Endothelial cell of umbilical vein (primary cell): ENCODE data around the gene GAS2L2. TPM values are rescaled to one million over a fixed set of nuclear protein-coding genes. Genes with fewer than 3 reads are reported as not detected.

ENCODE experiments used
- BruUV-seq: library from RNA; stranded (reverse); fragments of 400-500 nt; replicated peaks from 2 replicates; lab custom pipeline; 2021; lab: Mats Ljungman, UMichigan
- CTCF ChIA-PET: fragments of 300-600, 350-600 bp; sonication (Branson Sonifier 250); formaldehyde crosslinking; loops from one replicate; lab custom pipeline; 2021; ENCODE audit warnings: antibody characterized with exemption, inconsistent platforms; lab: Charles Lee
- POLR2A ChIA-PET: fragments of 300-600, 350-600 bp; sonication (Branson Sonifier 250); formaldehyde crosslinking; loops from one replicate; lab custom pipeline; 2021; ENCODE audit warnings: antibody characterized with exemption, inconsistent platforms; lab: Charles Lee
- DNase-seq: peaks from one replicate; pipeline ENCODE4 v3.0.0-alpha.2; 2011; ENCODE audit warnings: low read depth, low spot score
- FAIRE-seq: peaks from 2 replicates; lab custom pipeline; 2011; peaks lifted over from hg19 to GRCh38; lab: Jason Lieb, UNC
- H2AFZ ChIP-seq: 2 replicates; pipeline ENCODE4 v1.6.0; 2012; ENCODE audit warnings: low read depth, low read length, control low read depth, inconsistent platforms
- H3K27ac ChIP-seq: 2 replicates; pipeline ENCODE4 v1.5.1; 2011; ENCODE audit warnings: low read depth, mild to moderate bottlenecking, control low read depth, low read length, moderate library complexity; ENCODE audit not compliant: insufficient read depth
- H3K27me3 ChIP-seq, 2 experiments: 2 replicates each; pipeline versions ENCODE4 v1.6.0 to v1.6.1; 2011; ENCODE audit warnings: low read length in 2 of 2, mixed read lengths in 1 of 2; ENCODE audit not compliant: control insufficient read depth in 2 of 2, insufficient read depth in 2 of 2
- H3K36me3 ChIP-seq, 2 experiments: 2 replicates in 1 of 2; 3 replicates in 1 of 2; pipeline ENCODE4 v1.5.1; 2011; ENCODE audit warnings: low read length in 2 of 2, mild to moderate bottlenecking in 1 of 2, moderate library complexity in 1 of 2; ENCODE audit not compliant: control insufficient read depth in 2 of 2, insufficient read depth in 2 of 2; ENCODE audit errors: extremely low read depth in 1 of 2
- H3K4me1 ChIP-seq: 3 replicates; pipeline ENCODE4 v1.5.1; 2011; ENCODE audit warnings: mild to moderate bottlenecking, low read length; ENCODE audit not compliant: control insufficient read depth, insufficient read depth; ENCODE audit errors: extremely low read depth
- H3K4me2 ChIP-seq: 2 replicates; pipeline ENCODE4 v1.6.1; 2011; ENCODE audit warnings: low read length, control low read depth, mixed read lengths; ENCODE audit not compliant: insufficient read depth
- H3K4me3 ChIP-seq, 3 experiments: fragments of 200-600 bp in 1 of 3; sonication (generic), shearing (Covaris generic) in 1 of 3; replicated peaks in 1 of 3; 2 replicates each; pipeline ENCODE4 v1.5.1; 2011 to 2016; ENCODE audit warnings: control low read depth in 3 of 3, low read length in 3 of 3, mild to moderate bottlenecking in 2 of 3, inconsistent platforms in 1 of 3, low read depth in 1 of 3, moderate library complexity in 1 of 3; ENCODE audit not compliant: insufficient read depth in 1 of 3
- H3K79me2 ChIP-seq: 2 replicates; pipeline ENCODE4 v1.6.0; 2012; ENCODE audit warnings: low read length, inconsistent platforms; ENCODE audit not compliant: control insufficient read depth, insufficient read depth
- H3K9ac ChIP-seq: replicated peaks from 2 replicates; pipeline ENCODE3; 2011; ENCODE audit warnings: low read length, control low read depth; ENCODE audit not compliant: insufficient read depth; ENCODE audit errors: extremely low read depth
- H3K9me1 ChIP-seq: replicated peaks from 3 replicates; pipeline ENCODE4 v1.6.0; 2011; ENCODE audit warnings: mild to moderate bottlenecking, low read length; ENCODE audit not compliant: control insufficient read depth, insufficient read depth; ENCODE audit errors: extremely low read depth
- H3K9me3 ChIP-seq: replicated peaks from 2 replicates; pipeline ENCODE4 v1.5.1; 2012; ENCODE audit warnings: low read length, inconsistent platforms; ENCODE audit not compliant: control insufficient read depth, insufficient read depth
- H4K20me1 ChIP-seq: replicated peaks from 2 replicates; pipeline ENCODE3; 2011; ENCODE audit warnings: mild to moderate bottlenecking, low read length; ENCODE audit not compliant: control insufficient read depth, insufficient read depth; ENCODE audit errors: extremely low read depth
- CTCF ChIP-seq, 2 donors: IDR thresholded peaks; 1 replicate in 1 of 2; 2 replicates in 1 of 2; pipeline ENCODE4 v1.5.1; 2011; ENCODE audit warnings: low read length in 2 of 2, mild to moderate bottlenecking in 2 of 2, moderate library complexity in 2 of 2, control low read depth in 1 of 2, inconsistent platforms in 1 of 2, low read depth in 1 of 2; ENCODE audit not compliant: insufficient read depth in 1 of 2; ENCODE audit errors: extremely low read depth in 1 of 2
- FOS ChIP-seq: IDR thresholded peaks from 2 replicates; pipeline ENCODE4 v1.6.1; 2011; ENCODE audit warnings: mild to moderate bottlenecking, low read length, moderate library complexity, borderline replicate concordance; ENCODE audit not compliant: insufficient read depth
- GATA2 ChIP-seq: IDR thresholded peaks from 2 replicates; pipeline ENCODE4 v1.7.0; 2011; ENCODE audit warnings: low read depth, mild to moderate bottlenecking, moderate library complexity, mixed read lengths, low read length; ENCODE audit not compliant: insufficient read length, insufficient read depth
- JUN ChIP-seq: IDR thresholded peaks from 2 replicates; pipeline ENCODE4 v1.6.1; 2011; ENCODE audit warnings: borderline replicate concordance, low read depth; ENCODE audit not compliant: insufficient read length, insufficient read depth
- MAX ChIP-seq: IDR thresholded peaks from 2 replicates; pipeline ENCODE4 v1.6.1; 2011; ENCODE audit not compliant: insufficient read depth, insufficient read length
- dilution Hi-C: fragments of 300-500 bp; cut with MboI; formaldehyde crosslinking; loops from one replicate; pipeline ENCODE4 v1.15.0; 2019; ENCODE audit warnings: low sequenced_read_pairs; ENCODE audit not compliant: extremely low pct_ligation_motif_present
- intact Hi-C: fragments of 100-400 bp; cut with micrococcal nuclease; formaldehyde crosslinking; loops from one replicate; pipeline ENCODE4 v1.10.0; 2022
- polyA plus RNA-seq, 4 experiments: library from polyadenylated mRNA; depleted of rRNA in 3 of 4; stranded (reverse) in 3 of 4; unstranded in 1 of 4; fragments of >200 nt; gene quantifications; 2 replicates each; pipeline versions ENCODE4 v1.2.1 to v1.2.3, GENCODE V29; 2011 to 2012; ENCODE audit warnings: missing spikeins in 1 of 4
- total RNA-seq: library from RNA; stranded (reverse); gene quantifications from 2 replicates; pipeline ENCODE4 v1.2.3, GENCODE V29; 2021

Gene GAS2L2
- total and polyA plus RNA-seq, 2 donors (not counting 3 experiments of a cell fraction or from before 2014, with no cell fraction given): not detected

GRCh38 chr17:35747540-35748017 is 5.5 kb downstream of the GAS2L2 start:
- dilution Hi-C loops (loop anchor here (25.0 kb wide), 1 partner anchor 135 kb away; no protein-coding TSS in a partner anchor), intact Hi-C loops (loop anchor here (1.0 kb wide), 6 partner anchors 130 to 576 kb away; no protein-coding TSS in a partner anchor)
- DNase-seq (peak; percentile 68), FAIRE-seq (no peak)
- Histone ChIP-seq H3K36me3 (no peaks in the 10 kb centered on the region), H4K20me1 (no peaks in the 10 kb centered on the region), H3K79me2 (no peaks in the 10 kb centered on the region), H3K9me1 (no peaks in the 10 kb centered on the region), H3K27me3 (peaks cover 25% of the 10 kb centered on the region in 2 experiments), H3K9me3 (no peaks in the 10 kb centered on the region), H2AFZ (no peak overlapping the region), H3K4me1 (no peaks in the 10 kb centered on the region), H3K4me3 (no peak overlapping the region), H3K27ac (no peak overlapping the region), H3K9ac (no peak overlapping the region), H3K4me2 (no peak overlapping the region)
- BruUV-seq: no TSS peak
- ChIA-PET CTCF (interaction anchor here (0.6 to 6.7 kb wide), 59 partner anchors 9 to 1205 kb away, joined by 3 to 270 read pairs (median 5); partner anchors contain the start of genes PEX12, RASL10B, SLFN11 and TAF15), POLR2A (interaction anchor here (0.8 kb wide), 1 partner anchor 135 kb away, joined by 3 read pairs; no protein-coding TSS in a partner anchor)
- TF ChIP-seq CTCF (IDR thresholded peaks at IDR 0.05; ENCODE audit: extremely low read depth in 1 of 2, insufficient read depth in 1 of 2, low read depth in 1 of 2, low read length in 2 of 2) (peak; percentile 67 to 83), GATA2 (no peak)

- Histone ChIP-seq H3K9ac (no peak overlapping the region), H3K4me1 (no peaks in the 10 kb centered on the region), H3K79me2 (no peaks in the 10 kb centered on the region), H3K4me2 (no peak overlapping the region), H3K36me3 (no peaks in the 10 kb centered on the region), H3K9me1 (no peaks in the 10 kb centered on the region), H2AFZ (no peak overlapping the region), H4K20me1 (no peaks in the 10 kb centered on the region), H3K9me3 (no peaks in the 10 kb centered on the region), H3K27me3 (peaks cover 36 to 39% of the 10 kb centered on the region in 2 experiments), H3K27ac (no peak overlapping the region), H3K4me3 (no peak overlapping the region)
- CTCF ChIA-PET: interaction anchor here (2.0 to 6.7 kb wide), 2 partner anchors 17 to 132 kb away, joined by 13 to 270 read pairs; no protein-coding TSS in a partner anchor
- FAIRE-seq (no peak), DNase-seq (no peak)
- intact Hi-C loops (no loop called here), dilution Hi-C loops (loop anchor here (25.0 kb wide), 1 partner anchor 134 kb away; no protein-coding TSS in a partner anchor)
- POLR2A ChIA-PET: interaction anchor here (0.6 kb wide), 1 partner anchor 130 kb away, joined by 4 read pairs; no protein-coding TSS in a partner anchor
- BruUV-seq: no TSS peak
- TF ChIP-seq FOS: no peak
- TF ChIP-seq CTCF (IDR thresholded peaks at IDR 0.05; ENCODE audit: extremely low read depth in 1 of 2, insufficient read depth in 1 of 2, low read depth in 1 of 2, low read length in 2 of 2): no peak
- no peak for TF ChIP-seq JUN
- TF ChIP-seq MAX: no peak
- no peak for TF ChIP-seq GATA2
These were observed 7.2 kb downstream of the GAS2L2 start for GRCh38 chr17:35745749-35746320.
